HG03558 (cell line): Measurements from ENCODE around the gene CARD16.

ENCODE experiments used
- ATAC-seq: cut with Tn5 transposase; IDR thresholded peaks from one replicate; pipeline ENCODE4 v1.9.1; 2021; ENCODE audit warnings: moderate number of reproducible peaks; ENCODE audit not compliant: unreplicated experiment; ENCODE audit errors: extremely low read depth

The CARD16 gene

DNA sequence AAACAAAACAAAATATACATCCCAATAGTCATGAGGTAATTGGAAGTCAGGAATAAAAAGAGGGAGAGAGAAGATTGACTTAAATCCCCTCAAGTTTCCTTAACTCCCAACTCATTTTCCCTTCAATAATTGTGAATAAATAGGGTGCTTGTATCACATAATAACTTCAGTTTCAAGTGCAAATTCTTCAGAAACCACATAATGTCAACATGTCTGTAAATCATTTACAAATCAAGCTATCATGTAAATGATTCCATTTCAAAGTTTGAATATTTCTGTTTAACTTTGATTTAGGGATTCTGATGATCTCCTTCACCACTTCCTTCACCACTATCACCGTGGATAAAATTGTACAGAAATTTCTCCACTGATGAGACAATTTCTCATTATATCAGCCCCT, 45.4 kb downstream of the CARD16 start:
- ATAC-seq, result no peak

GRCh38 chr11:104997288-104997687, 47.8 kb downstream of the CARD16 start:
- ATAC-seq, result no peak

GRCh38 chr11:104995001-104995408, 50.1 kb downstream of the CARD16 start:
- no peak for ATAC-seq

DNA sequence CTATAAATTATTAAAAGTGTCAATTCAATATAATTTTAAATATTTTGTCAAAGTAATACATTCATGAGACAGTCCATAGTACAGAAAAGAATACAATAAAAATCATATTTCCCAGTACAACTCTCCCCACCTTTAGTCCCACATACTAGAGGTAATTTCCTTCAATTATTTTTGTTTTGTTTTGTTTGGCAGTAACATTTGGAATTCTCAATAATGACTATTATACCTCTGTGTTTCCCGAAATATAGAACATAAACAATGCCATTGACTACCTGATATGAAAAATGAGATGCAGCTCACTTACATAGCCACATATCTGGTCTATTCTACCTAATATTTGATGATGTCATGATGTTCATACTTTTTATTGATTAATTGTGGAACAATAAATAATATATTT, 52.4 kb downstream of the CARD16 start:
- ATAC-seq, result no peak

DNA sequence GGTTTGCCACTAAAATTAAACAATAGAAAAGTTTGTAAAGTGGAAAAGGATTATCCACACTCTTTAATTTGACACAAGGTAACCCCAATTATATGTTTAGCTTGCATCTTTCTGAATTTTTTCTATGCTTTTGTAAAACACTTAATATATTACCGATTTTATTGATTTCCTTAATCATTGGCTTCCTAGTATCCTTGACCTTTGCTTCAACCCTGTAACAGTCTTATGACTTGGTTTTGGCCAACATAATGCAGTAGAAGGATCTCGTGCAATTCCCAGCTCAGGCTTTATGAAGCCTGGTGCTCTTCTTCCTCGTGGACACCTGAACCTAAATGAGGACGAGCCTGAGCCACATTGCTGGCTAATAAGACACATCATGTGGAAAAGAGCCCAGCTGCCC, 53.1 kb downstream of the CARD16 start:
- ATAC-seq, result no peak
